Endothelial cell of umbilical vein (primary cell): ENCODE data around the gene APCDD1L. TPM values are rescaled to one million over a fixed set of nuclear protein-coding genes. Genes with fewer than 3 reads are reported as not detected.
"Not testable (repeated sequence)": the region's sequence is repeated elsewhere in the genome, so short reads cannot be mapped to it uniquely, and the experiment has no call there.

Experiments used
- BruUV-seq: library from RNA; stranded (reverse); fragments of 400-500 nt; replicated peaks from 2 replicates; lab custom pipeline; 2021; lab: Mats Ljungman, UMichigan
- CTCF ChIA-PET: fragments of 300-600, 350-600 bp; sonication (Branson Sonifier 250); formaldehyde crosslinking; loops from one replicate; lab custom pipeline; 2021; ENCODE audit warnings: antibody characterized with exemption, inconsistent platforms; lab: Charles Lee
- POLR2A ChIA-PET: fragments of 300-600, 350-600 bp; sonication (Branson Sonifier 250); formaldehyde crosslinking; loops from one replicate; lab custom pipeline; 2021; ENCODE audit warnings: antibody characterized with exemption, inconsistent platforms; lab: Charles Lee
- DNase-seq: peaks from one replicate; pipeline ENCODE4 v3.0.0-alpha.2; 2011; ENCODE audit warnings: low read depth, low spot score
- FAIRE-seq: peaks from 2 replicates; lab custom pipeline; 2011; peaks lifted over from hg19 to GRCh38; lab: Jason Lieb, UNC
- H2AFZ ChIP-seq: 2 replicates; pipeline ENCODE4 v1.6.0; 2012; ENCODE audit warnings: low read depth, low read length, control low read depth, inconsistent platforms
- H3K27ac ChIP-seq: 2 replicates; pipeline ENCODE4 v1.5.1; 2011; ENCODE audit warnings: low read depth, mild to moderate bottlenecking, control low read depth, low read length, moderate library complexity; ENCODE audit not compliant: insufficient read depth
- H3K27me3 ChIP-seq, 2 experiments: 2 replicates each; pipeline versions ENCODE4 v1.6.0 to v1.6.1; 2011; ENCODE audit warnings: low read length in 2 of 2, mixed read lengths in 1 of 2; ENCODE audit not compliant: control insufficient read depth in 2 of 2, insufficient read depth in 2 of 2
- H3K36me3 ChIP-seq, 2 experiments: 2 replicates in 1 of 2; 3 replicates in 1 of 2; pipeline ENCODE4 v1.5.1; 2011; ENCODE audit warnings: low read length in 2 of 2, mild to moderate bottlenecking in 1 of 2, moderate library complexity in 1 of 2; ENCODE audit not compliant: control insufficient read depth in 2 of 2, insufficient read depth in 2 of 2; ENCODE audit errors: extremely low read depth in 1 of 2
- H3K4me1 ChIP-seq: 3 replicates; pipeline ENCODE4 v1.5.1; 2011; ENCODE audit warnings: mild to moderate bottlenecking, low read length; ENCODE audit not compliant: control insufficient read depth, insufficient read depth; ENCODE audit errors: extremely low read depth
- H3K4me2 ChIP-seq: 2 replicates; pipeline ENCODE4 v1.6.1; 2011; ENCODE audit warnings: low read length, control low read depth, mixed read lengths; ENCODE audit not compliant: insufficient read depth
- H3K4me3 ChIP-seq, 3 experiments: fragments of 200-600 bp in 1 of 3; sonication (generic), shearing (Covaris generic) in 1 of 3; replicated peaks in 1 of 3; 2 replicates each; pipeline ENCODE4 v1.5.1; 2011 to 2016; ENCODE audit warnings: control low read depth in 3 of 3, low read length in 3 of 3, mild to moderate bottlenecking in 2 of 3, inconsistent platforms in 1 of 3, low read depth in 1 of 3, moderate library complexity in 1 of 3; ENCODE audit not compliant: insufficient read depth in 1 of 3
- H3K79me2 ChIP-seq: 2 replicates; pipeline ENCODE4 v1.6.0; 2012; ENCODE audit warnings: low read length, inconsistent platforms; ENCODE audit not compliant: control insufficient read depth, insufficient read depth
- H3K9ac ChIP-seq: replicated peaks from 2 replicates; pipeline ENCODE3; 2011; ENCODE audit warnings: low read length, control low read depth; ENCODE audit not compliant: insufficient read depth; ENCODE audit errors: extremely low read depth
- H3K9me1 ChIP-seq: replicated peaks from 3 replicates; pipeline ENCODE4 v1.6.0; 2011; ENCODE audit warnings: mild to moderate bottlenecking, low read length; ENCODE audit not compliant: control insufficient read depth, insufficient read depth; ENCODE audit errors: extremely low read depth
- H3K9me3 ChIP-seq: replicated peaks from 2 replicates; pipeline ENCODE4 v1.5.1; 2012; ENCODE audit warnings: low read length, inconsistent platforms; ENCODE audit not compliant: control insufficient read depth, insufficient read depth
- H4K20me1 ChIP-seq: replicated peaks from 2 replicates; pipeline ENCODE3; 2011; ENCODE audit warnings: mild to moderate bottlenecking, low read length; ENCODE audit not compliant: control insufficient read depth, insufficient read depth; ENCODE audit errors: extremely low read depth
- CTCF ChIP-seq, 2 donors: IDR thresholded peaks; 1 replicate in 1 of 2; 2 replicates in 1 of 2; pipeline ENCODE4 v1.5.1; 2011; ENCODE audit warnings: low read length in 2 of 2, mild to moderate bottlenecking in 2 of 2, moderate library complexity in 2 of 2, control low read depth in 1 of 2, inconsistent platforms in 1 of 2, low read depth in 1 of 2; ENCODE audit not compliant: insufficient read depth in 1 of 2; ENCODE audit errors: extremely low read depth in 1 of 2
- EZH2 ChIP-seq: IDR thresholded peaks from 2 replicates; pipeline ENCODE4 v1.6.1; 2012; ENCODE audit warnings: borderline replicate concordance, low read depth, mild to moderate bottlenecking, moderate library complexity, low read length, inconsistent platforms; ENCODE audit not compliant: severe bottlenecking
- FOS ChIP-seq: IDR thresholded peaks from 2 replicates; pipeline ENCODE4 v1.6.1; 2011; ENCODE audit warnings: mild to moderate bottlenecking, low read length, moderate library complexity, borderline replicate concordance; ENCODE audit not compliant: insufficient read depth
- GATA2 ChIP-seq: IDR thresholded peaks from 2 replicates; pipeline ENCODE4 v1.7.0; 2011; ENCODE audit warnings: low read depth, mild to moderate bottlenecking, moderate library complexity, mixed read lengths, low read length; ENCODE audit not compliant: insufficient read length, insufficient read depth
- JUN ChIP-seq: IDR thresholded peaks from 2 replicates; pipeline ENCODE4 v1.6.1; 2011; ENCODE audit warnings: borderline replicate concordance, low read depth; ENCODE audit not compliant: insufficient read length, insufficient read depth
- MYC ChIP-seq: IDR thresholded peaks from one replicate; pipeline ENCODE4 v1.6.1; 2011; ENCODE audit warnings: mild to moderate bottlenecking, low read depth, low read length
- POLR2A ChIP-seq: IDR thresholded peaks from 2 replicates; pipeline ENCODE4 v1.6.1; 2012; ENCODE audit warnings: low read depth, mild to moderate bottlenecking, control low read depth, low read length
- POLR2AphosphoS5 ChIP-seq: IDR thresholded peaks from 2 replicates; pipeline ENCODE4 v1.6.1; 2012; ENCODE audit warnings: low read depth, mild to moderate bottlenecking, control low read depth, low read length, moderate library complexity; ENCODE audit not compliant: insufficient read depth
- dilution Hi-C: fragments of 300-500 bp; cut with MboI; formaldehyde crosslinking; loops from one replicate; pipeline ENCODE4 v1.15.0; 2019; ENCODE audit warnings: low sequenced_read_pairs; ENCODE audit not compliant: extremely low pct_ligation_motif_present
- intact Hi-C: fragments of 100-400 bp; cut with micrococcal nuclease; formaldehyde crosslinking; loops from one replicate; pipeline ENCODE4 v1.10.0; 2022
- polyA plus RNA-seq, 4 experiments: library from polyadenylated mRNA; depleted of rRNA in 3 of 4; stranded (reverse) in 3 of 4; unstranded in 1 of 4; fragments of >200 nt; gene quantifications; 2 replicates each; pipeline versions ENCODE4 v1.2.1 to v1.2.3, GENCODE V29; 2011 to 2012; ENCODE audit warnings: missing spikeins in 1 of 4
- total RNA-seq: library from RNA; stranded (reverse); gene quantifications from 2 replicates; pipeline ENCODE4 v1.2.3, GENCODE V29; 2021
- TF ChIP-seq, protein P1 (sequence below): IDR thresholded peaks from 2 replicates; pipeline ENCODE4 v1.6.1; 2011; ENCODE audit not compliant: insufficient read depth, insufficient read length

APCDD1L gene
- total and polyA plus RNA-seq, 2 donors (not counting 3 experiments of a cell fraction or from before 2014, with no cell fraction given): 0.17 to 1.4 TPM

GRCh38 chr20:58542411-58543095, 27.4 kb upstream of the APCDD1L start:
- no peak overlapping the region for H3K4me2 ChIP-seq
- intact Hi-C loops: no loop called here
- H3K9me1 ChIP-seq: no peaks in the 10 kb centered on the region
- H3K4me1 ChIP-seq: peaks cover 10% of the 10 kb centered on the region
- no peak for DNase-seq
- no peaks in the 10 kb centered on the region for H3K27me3 ChIP-seq
- CTCF ChIA-PET: interaction anchor here (1.8 kb wide), 1 partner anchor 61 kb away, joined by 5 read pairs; no protein-coding TSS in a partner anchor
- POLR2A ChIA-PET: no interaction called here
- H3K9ac ChIP-seq: no peak overlapping the region
- H3K36me3 ChIP-seq: no peaks in the 10 kb centered on the region
- BruUV-seq: no TSS peak
- no peaks in the 10 kb centered on the region for H4K20me1 ChIP-seq
- H2AFZ ChIP-seq: no peak overlapping the region
- no peak for FAIRE-seq
- no peak overlapping the region for H3K4me3 ChIP-seq
- no peaks in the 10 kb centered on the region for H3K9me3 ChIP-seq
- dilution Hi-C loops: no loop called here
- no peak overlapping the region for H3K27ac ChIP-seq
- no peaks in the 10 kb centered on the region for H3K79me2 ChIP-seq
- no peak for TF ChIP-seq EZH2
- TF ChIP-seq JUN: no peak
- TF ChIP-seq POLR2A: no peak
- no peak for TF ChIP-seq CTCF (IDR thresholded peaks at IDR 0.05; ENCODE audit: extremely low read depth in 1 of 2, insufficient read depth in 1 of 2, low read depth in 1 of 2, low read length in 2 of 2)
- TF ChIP-seq MYC: no peak
- TF ChIP-seq GATA2: no peak
- TF ChIP-seq POLR2AphosphoS5: no peak
- TF ChIP-seq, protein P1, sequence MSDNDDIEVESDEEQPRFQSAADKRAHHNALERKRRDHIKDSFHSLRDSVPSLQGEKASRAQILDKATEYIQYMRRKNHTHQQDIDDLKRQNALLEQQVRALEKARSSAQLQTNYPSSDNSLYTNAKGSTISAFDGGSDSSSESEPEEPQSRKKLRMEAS: no peak
- TF ChIP-seq FOS: no peak

- BruUV-seq, H3K4me3 ChIP-seq, H2AFZ ChIP-seq, DNase-seq, FAIRE-seq, H3K27ac ChIP-seq, H3K36me3 ChIP-seq, H3K9me1 ChIP-seq, H3K27me3 ChIP-seq, H3K79me2 ChIP-seq, H3K9ac ChIP-seq, H3K4me2 ChIP-seq, POLR2A ChIA-PET, H3K9me3 ChIP-seq, H4K20me1 ChIP-seq, dilution Hi-C loops, H3K4me1 ChIP-seq, intact Hi-C loops: not testable (repeated sequence)
- CTCF ChIA-PET: interaction anchor here (0.8 to 1.8 kb wide), 4 partner anchors 8 to 60 kb away, joined by 3 to 5 read pairs (median 3); no protein-coding TSS in a partner anchor
Observed at GRCh38 chr20:58542034-58542410, 26.8 kb upstream of the APCDD1L start.
